ENCODE results near the gene ITPR1.

ITPR1 gene

DNA sequence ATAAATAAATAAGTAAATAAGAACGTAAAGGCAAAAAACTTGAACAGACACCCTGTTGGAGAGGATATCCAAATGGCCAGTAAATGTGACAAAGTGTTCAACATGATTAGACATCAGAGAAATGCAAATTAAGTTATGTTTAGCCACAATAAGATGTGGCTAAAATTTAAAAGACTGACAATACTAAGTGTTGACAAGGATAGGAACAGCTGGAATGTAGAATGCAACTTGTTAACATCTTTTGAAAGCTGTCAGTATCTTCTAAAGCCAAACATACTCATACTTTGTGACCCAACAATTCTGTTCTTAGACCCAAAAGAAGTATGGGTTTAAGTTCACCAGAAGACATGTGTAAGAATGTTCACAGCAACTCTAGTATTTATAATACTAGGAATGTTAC lies 197.1 kb downstream of the ITPR1 start:
- DNase-seq = no peak

DNA sequence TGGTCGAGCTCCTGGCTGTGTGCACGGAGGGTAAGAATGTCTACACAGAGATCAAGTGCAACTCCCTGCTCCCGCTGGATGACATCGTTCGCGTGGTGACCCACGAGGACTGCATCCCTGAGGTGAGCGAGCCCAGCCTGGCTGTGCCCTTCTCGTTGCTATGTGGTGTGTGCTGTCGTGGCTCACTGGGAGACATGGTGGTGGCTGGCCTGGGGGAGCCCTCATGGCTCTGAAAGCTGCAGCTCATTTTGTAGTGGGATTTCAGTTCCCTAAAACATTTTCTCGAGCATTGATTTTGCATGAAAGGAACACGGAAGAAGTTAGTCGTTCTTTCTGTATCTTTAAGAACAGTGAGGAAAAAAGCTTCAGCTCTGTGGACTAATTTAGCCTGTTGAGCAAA lies 200.5 kb downstream of the ITPR1 start:
- no peak for DNase-seq

DNA sequence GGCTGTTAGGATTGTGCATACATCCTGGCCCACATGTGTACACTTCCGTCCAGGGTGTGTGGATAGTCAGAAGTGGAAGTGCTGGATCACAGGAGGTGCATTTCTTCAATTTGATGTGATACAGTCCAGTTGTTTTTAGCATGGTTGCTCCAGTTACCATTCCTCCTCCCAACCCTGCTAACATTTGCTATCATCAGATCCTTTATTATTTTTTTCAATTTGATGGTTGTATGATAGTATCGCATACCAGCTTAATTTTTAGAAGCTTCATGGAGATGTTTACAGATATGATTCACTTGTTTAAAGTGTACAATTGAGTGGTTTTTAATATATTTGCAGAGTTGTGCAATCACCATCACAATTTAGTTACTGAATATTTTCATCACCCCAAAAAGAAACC lies 202.7 kb downstream of the ITPR1 start:
- no peak for DNase-seq

DNA sequence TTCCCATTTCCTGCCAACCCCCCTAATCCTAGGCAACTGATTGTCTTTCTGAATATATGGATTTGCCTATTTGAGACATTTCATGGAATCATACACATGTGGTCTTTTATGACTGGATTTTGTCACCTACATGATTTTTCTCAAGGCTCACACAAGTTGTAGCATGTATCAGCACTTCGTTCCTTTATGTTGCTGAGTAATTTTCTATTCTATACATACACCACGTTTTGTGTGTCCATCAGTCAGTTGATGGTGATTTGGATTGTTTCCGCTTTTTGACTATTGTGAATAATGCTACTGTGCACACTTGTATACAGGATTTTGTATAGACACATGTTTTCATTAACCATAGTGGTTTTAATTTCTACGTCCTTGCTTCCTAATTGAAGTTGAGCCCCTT lies 203.1 kb downstream of the ITPR1 start:
- DNase-seq = no peak

DNA sequence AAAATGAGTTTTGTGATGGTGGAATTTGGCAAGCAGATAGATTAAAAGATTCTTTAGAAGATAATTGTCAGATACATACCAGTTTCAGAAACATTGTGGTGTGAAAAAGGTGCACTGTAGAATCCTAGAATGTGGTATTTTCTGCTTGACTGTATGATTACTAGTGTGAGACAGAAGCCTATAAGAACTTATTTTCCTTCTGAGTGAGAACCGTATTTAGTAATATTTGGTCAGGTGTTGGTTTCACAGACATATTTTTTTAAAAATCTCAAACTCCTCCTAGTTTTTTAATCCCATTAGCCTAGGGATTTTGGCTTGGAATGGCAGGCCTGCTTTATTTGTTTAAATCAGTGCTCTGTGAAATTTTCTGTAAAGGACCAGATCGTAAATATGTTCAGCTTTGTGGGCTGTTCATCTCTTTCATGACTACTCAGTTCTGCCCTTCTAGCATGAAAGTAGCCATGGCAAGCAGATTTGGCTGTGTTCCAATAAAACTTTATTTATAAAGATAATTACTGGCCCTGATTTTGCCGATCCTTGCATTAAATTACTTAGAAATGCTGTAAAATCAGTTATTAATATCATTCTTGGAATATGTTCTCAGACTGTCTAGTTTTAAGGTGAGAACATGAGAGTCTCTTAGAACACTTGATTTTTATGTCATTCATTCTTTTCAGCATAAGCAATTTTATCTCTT lies 205.1 kb downstream of the ITPR1 start:
- no peak for DNase-seq

DNA sequence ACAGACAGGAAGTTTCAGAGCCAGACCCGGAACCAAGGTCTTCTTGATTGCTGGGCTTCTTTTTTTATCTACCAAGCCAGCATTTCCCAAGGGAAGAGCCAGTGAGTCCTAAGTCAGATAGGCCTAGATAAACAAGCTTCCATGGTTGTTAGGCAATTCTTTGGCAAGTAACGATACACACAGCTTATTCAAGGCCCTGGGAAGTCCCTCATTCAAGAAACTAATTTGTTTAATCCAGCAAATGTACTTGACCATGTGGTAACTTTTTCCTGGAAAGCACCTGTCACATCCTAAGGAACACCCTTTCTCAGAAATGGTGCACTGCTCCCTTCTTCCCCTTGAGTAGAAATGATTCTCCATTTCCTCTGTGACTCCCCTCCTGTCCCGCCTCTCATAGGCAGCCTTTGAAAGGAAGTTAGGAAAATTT lies 209.9 kb downstream of the ITPR1 start:
- no peak for DNase-seq

DNA sequence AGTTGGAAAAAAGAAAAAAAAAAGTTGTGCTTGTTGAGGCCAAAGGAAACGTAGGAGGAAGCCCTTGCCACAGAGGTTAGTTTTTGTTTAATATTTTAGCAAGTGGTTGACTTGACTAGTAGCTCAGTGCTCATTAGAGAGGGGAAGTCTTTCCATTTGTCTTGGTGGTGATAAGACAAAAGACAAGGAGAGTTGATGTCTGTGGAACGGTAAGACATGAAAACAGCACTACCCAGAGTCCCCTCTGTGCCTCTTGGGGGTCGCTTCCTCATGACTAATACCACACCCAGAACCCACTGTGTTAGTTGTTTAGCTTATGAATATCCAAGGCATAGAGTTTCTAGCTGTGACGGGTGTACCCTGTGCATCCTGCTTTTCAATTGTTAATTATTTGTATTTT lies 211.4 kb downstream of the ITPR1 start:
- DNase-seq = no peak

DNA sequence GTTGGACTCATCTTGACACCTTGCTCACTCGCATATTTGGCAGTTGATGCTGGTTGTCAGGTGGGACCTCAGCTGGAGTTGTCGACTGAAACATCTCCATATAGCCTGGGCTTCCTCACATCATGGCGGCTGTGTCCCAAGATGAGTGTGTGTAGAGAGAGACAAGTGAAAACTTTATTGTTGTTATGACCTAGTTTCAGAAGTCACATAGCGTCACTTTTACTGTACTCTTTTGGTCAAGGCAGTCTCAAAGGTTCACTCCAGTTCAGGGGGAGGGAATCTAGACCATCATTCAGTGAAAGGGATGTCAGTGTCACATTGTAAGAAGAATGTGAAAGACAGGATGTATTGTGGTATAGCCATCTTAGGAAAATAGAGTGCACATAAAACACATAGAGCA lies 214.2 kb downstream of the ITPR1 start:
- no peak for DNase-seq

DNA sequence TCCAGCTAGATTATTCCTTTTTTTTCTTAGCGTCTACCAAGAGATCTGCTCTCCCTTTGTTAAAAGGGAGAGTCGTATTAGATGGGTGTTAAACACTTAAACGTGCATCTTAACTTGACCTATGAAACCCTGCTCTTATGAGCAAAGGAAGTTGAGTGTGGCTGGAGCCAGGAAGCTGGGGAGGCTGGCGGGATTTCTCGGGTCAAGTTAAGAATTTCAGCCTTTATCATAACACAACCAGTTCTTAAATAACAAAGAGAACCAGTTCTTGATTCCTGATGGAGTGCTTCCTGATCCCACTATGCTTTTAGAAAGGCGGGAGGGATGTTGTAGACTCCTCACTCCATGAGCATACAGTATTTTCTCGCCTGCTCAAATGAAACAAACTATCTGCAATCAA lies 215.1 kb downstream of the ITPR1 start:
- DNase-seq = no peak

DNA sequence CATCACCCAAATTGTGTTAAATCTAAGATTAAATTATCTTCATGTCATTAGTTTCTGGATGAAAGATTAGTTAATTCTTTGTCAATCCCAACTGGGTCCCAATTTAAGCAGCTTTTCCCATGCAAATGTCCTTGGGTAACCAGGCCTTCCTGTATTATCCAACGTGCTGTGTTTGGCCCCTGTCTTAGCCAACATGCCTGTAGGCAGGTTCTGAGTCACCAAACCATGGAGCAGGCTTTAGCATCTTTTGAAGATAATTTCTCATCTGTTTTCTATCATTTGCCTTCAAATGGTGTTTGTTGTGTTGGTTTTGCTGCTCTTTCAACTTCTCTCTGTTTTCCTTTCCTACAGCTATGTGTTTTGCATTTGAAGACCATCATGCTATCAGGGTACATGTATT lies 216.2 kb downstream of the ITPR1 start:
- no peak for DNase-seq

DNA sequence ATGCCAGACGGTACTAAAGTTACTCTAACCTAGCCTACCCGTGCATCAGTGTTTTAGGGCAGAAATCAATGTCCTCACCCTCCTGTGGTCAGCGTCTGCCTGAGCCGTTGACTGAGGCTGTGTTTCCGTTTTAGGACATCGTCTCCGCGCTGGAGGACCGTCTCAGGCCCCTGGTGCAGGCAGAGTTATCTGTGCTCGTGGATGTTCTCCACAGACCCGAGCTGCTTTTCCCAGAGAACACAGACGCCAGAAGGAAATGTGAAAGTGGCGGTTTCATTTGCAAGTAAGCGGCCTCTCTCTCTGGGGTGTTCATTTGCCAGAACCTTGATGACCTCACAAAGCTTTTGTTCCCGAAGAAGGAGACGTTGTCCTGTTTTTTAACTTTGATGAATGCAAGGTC lies 217.0 kb downstream of the ITPR1 start:
- DNase-seq = no peak

DNA sequence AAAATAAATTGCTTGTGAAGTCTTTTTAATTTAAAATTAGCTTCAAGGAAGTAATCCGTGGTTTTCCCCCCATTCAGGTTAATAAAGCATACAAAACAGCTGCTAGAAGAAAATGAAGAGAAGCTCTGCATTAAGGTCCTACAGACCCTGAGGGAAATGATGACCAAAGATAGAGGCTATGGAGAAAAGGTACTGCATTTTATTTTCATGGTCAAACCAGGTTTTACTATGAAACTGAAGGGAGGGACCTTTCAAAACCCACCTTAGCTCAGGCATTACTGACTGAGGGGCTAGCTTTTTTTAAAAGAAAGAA lies 218.5 kb downstream of the ITPR1 start:
- DNase-seq = no peak

DNA sequence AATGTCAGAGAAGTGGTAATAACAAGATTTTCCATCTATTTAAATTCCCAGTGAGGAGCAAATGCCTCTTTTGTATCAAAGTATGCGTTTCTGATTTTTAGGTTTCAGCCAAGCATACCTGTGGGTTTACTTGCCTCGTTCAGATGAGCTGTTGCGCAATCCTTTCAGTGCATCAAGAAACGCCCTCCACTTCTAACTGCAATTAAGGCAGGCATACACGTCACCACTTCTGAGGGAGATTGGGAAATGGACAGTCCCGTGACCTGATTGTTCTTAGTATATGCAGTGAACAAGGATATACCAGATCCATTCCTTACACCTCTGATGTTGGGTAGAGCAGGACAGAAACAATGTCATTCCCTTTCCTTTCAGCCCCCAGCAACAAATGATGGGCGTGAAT lies 219.0 kb downstream of the ITPR1 start:
- DNase-seq = no peak

DNA sequence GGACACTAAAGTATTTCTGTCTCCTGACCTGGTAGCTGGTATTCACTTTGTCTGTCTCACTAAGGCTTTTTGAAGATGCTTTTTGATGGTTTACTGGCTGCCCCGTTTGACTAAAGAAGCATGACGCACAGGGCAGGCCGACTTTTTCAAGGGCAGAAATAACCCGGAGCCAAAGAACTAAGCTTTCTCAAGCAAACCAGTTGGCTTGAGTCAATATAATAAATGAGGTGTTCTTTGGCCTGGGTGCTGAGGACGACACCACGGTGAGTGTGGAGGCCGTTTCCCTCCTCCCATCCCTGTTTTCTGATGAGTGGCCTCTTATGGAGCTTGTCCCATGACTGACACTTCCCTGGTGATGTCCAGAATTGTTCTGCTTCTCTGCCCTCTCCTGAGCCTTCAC lies 220.9 kb downstream of the ITPR1 start:
- no peak for DNase-seq

DNA sequence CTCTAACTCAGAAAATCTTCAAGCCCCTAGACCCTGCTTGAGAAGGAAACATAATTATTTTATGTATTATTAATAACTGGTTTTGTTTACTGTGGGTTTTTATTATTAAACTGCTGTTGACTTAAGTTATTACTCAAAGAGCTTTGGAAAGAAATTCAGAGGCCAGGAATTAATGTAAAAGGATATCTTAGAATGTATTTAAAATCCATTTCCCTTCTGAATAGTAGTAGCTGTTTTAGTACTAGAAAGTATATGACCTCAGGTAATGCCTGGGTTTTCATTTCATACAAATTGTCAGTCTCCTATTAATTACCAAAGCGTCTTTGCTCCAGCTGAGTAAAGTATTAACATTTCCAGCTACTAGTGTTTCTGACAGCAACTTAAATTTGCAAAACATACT lies 223.1 kb downstream of the ITPR1 start:
- DNase-seq = no peak

DNA sequence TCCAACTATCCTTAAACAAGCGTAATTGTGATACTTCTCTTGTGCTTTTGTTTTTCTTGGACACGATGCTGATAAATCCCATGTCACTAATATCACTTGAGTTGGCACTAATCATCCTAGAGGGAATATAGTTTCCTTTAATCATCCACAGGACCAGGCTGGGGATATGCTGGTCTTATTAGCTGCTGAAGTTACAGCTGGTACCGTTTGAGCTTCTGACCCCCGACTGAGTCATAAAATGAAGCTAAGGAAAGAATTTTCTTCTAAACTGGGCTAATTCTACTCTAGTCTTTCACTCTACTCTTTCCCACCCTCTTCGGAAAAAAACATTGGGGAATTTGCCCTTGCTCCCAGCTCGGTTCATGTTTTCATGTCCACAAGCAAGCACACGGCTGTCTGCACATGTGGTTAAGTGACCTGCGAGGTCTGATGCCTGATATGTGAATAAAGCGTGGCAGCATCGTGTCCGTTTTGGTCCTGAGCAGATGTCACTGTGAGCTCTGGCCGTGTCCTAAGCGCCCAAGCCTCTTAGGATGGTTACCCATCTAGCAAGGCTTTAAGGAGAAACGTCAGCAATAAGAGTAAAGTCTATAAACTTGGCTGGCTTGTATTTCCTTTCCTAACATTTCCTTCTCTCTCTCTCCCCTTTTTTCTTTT lies 223.7 kb downstream of the ITPR1 start:
- no peak for DNase-seq

DNA sequence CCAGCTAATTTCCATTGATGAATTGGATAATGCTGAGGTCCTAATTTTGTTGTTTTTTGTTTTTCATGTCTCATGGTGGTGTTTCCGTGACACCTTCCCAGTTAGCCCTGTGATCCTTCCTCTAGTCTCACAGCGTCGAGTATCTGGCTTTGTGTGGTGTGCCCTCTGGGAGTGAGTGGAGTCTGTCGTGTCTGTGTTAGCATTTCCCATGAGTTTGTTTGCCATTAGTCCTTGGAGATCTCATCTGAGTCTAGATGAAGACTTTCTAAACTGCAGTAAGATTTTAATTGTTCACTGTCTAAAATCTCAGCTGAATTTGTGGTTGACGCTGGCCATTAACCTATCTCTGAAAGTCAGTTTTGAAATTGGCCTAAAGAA lies 224.2 kb downstream of the ITPR1 start:
- DNase-seq = no peak

DNA sequence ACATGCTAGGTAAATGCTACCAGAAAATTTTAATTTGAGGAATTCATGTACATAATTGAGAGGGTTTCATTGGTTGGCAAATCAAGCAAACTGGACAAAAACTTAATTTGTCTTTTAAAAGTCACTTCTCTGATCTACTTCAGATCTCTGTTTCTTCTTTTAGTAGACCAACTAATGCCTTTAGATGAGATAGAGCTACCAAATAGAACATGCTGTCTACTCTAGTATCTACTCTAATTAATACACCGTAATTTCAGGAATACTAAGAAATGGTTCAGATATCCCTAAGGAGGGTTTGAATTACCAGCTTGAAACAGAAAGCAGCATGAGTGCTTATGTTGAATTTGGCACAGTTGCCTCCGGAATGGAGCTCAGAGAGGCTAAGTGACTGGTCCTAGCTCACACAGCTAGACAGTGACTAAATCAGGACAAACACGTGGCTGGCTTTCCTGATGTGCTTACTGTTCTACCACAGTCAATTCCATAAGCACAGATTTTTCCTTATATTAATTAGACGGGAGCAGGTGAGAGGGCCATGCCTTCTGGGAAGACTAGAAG lies 225.1 kb downstream of the ITPR1 start:
- no peak for DNase-seq

DNA sequence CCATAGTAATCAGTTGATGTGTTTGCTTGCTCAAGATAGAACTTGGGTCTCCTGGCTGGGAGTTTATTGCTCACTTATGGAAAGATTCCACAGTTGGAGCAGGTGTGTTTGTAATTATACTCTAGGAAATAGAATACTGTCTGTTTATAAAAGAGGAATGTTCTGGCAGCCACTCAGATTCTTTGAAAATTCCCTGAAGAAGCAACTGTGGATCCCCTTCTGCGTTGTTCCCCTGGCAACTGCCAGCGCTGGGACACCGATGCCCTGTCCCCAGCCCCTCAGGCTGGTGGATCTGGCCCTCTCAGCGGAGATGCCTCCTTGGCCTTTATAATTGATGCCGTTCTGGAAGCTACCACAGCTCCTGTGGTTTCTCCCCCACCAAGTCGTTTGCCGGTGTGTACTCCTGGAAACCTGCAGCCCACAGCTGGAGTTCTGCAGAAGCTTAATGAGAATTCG lies 225.9 kb downstream of the ITPR1 start:
- DNase-seq = no peak

DNA sequence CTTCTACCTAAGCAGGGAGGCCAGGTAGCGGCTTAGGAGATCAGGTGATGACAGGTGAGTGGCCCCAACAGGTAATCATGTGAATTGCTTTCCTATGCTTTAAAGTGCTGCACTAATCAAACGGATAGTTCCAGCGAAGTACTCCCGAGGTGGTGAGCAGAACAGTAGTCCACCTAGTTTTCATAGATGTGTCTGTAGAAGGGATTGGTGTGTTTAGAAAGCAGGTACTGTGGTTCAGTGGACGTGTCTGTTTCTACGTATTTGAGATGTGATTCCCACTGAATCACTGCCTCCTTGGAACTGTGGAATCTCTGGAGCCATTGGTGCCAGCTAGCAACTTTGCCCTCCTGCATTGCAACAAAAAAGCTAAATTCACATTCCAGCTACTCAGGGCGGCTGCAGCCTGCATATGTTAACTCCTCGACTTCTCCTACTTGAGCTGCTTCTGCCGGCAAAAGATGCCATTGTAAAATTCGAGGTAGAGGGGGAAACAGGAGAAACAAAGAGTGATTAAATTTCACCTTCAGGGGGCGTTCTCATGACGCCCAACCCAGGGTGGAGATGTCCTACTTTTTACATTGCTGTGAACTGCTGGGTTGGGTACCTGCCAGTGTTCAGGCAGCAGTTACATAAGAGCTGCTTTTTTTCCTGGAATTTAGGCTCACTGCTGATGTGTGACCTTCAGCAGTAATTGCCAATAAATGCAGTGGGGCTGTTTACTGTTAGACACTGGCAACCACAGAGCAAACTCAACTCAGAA lies 227.3 kb downstream of the ITPR1 start:
- DNase-seq = peak; percentile 65

DNA sequence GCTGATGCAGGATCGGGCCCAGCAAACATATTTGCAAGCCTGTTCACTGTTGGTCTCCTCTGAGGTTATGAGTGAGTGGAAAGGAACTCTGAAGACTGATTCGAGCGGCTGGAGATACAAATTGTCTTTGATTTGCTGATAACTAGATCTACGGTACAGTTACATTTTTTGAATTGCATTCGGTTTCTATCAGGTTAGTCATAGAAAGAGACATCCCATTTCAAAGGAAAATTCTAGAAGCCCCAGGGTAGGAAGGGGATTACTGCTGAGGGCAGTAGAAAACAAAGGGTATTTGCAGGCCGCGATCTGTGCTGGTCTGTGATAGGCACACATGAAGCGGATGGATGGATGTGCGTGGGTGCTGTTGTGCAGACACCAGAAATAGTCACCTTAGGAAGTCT lies 228.4 kb downstream of the ITPR1 start:
- no peak for DNase-seq

DNA sequence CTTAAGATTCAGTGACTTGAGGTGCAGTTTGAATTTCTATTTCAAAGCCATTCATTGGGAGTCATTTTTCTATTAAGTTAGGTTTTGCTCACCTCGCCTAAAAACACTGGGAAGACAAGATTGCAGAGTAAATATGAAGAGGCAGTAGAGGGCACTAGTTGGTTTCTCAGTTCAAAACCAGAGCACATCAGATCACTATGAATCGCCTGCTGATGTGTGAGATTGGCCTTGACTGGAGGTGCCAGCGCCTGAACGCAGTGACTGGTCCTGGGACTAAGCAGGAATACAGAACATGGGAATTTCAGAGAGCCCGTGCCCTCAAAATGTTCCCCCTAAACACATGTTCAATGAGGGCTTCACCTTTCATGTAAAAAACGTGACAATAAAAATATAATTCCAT lies 229.0 kb downstream of the ITPR1 start:
- peak; percentile 56 for DNase-seq

DNA sequence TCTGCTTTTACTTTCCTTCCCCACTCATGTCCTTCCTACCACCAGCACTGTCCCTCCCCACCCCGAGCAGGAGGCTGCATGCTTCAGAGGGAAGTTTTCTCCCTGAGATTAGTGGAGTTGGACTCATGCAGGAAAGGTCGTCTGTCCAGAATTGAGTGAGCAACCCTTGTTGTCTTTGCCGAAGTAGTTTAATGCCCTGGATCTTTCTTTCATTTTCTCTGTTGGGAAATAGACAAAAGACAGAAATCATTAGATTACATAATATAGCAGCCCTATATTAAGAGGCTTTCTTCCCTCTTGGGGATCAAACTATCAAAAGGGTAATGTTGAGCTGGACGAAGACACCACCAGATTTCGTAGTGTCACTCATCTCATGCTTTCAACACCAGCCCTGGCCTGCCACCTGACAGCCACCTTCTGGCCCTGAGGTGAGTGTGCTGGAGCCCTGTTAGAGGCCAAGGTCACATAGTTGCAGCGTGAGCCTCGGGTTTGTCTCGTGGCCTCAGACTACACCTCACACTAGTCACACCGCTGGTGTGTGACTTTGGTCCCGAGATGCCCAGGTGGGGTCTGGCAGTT lies 231.0 kb downstream of the ITPR1 start:
- DNase-seq = no peak

DNA sequence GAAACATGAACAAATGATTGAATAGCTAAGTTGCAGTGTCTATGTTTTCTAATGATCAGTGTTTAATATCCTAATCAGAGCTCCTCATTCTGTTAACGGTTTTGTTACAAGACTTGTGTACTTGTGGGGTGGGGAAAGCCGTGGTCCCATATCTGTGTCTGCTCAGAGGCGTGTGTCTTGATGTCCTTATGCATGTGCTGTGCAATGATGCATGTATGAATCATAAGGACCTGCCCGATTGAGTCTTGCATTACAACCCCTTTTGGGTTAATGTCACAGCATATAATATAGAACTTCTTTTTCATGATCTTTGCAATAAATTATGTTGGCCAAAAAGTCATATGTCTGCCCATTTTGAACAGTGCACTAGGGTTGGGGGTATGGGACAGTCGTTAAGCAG lies 233.4 kb downstream of the ITPR1 start:
- no peak for DNase-seq

All from CD4-positive, alpha-beta T cell treated with Interleukin-10 for 1 hour (primary cell).